SK-N-SH treated with all-trans-retinoic acid at 6 μM for 48 hours (cell line): ENCODE results near the gene REP15.
"Not testable (repeated sequence)": the region's sequence is repeated elsewhere in the genome, so short reads cannot be mapped to it uniquely, and the experiment has no call there.

ENCODE experiments used
- ATAC-seq: fragments of 200-7000 bp; cut with Tn5 transposase; 3 replicates; pipeline ENCODE4 v1.9.1; 2020; ENCODE audit warnings: mild to moderate bottlenecking, moderate library complexity
- ARNTL ChIP-seq: fragments of 450-650 bp; formaldehyde crosslinking; IDR thresholded peaks from 2 replicates; pipeline ENCODE4 v1.5.0; 2020; ENCODE audit warnings: low read depth, mild to moderate bottlenecking, moderate library complexity, borderline replicate concordance
- BACH2 ChIP-seq: fragments of 250-450 bp; sonication (Bioruptor Pico); IDR thresholded peaks from 2 replicates; pipeline ENCODE4 v1.9.0; 2021; ENCODE audit warnings: mild to moderate bottlenecking, borderline replicate concordance
- CREB5 ChIP-seq: fragments of 250-450 bp; sonication (Bioruptor Pico); IDR thresholded peaks from 2 replicates; pipeline ENCODE4 v1.5.1; 2020; ENCODE audit warnings: low read depth, mild to moderate bottlenecking, moderate library complexity
- CSDC2 ChIP-seq: fragments of 250-450 bp; sonication (Bioruptor Pico); IDR thresholded peaks from 2 replicates; pipeline ENCODE4 v1.5.0; 2020; ENCODE audit warnings: mild to moderate bottlenecking, moderate library complexity
- ESRRG ChIP-seq: fragments of 250-450 bp; sonication (Bioruptor Pico); IDR thresholded peaks from 2 replicates; pipeline ENCODE4 v1.6.1; 2021; ENCODE audit warnings: mild to moderate bottlenecking
- GLIS3 ChIP-seq: fragments of 250-450 bp; sonication (Bioruptor Pico); IDR thresholded peaks from 2 replicates; pipeline ENCODE4 v1.5.0; 2020; ENCODE audit warnings: mild to moderate bottlenecking, moderate library complexity
- ISL1 ChIP-seq: fragments of 250-450 bp; sonication (Bioruptor Pico); IDR thresholded peaks from 2 replicates; pipeline ENCODE4 v2.1.2; 2022; ENCODE audit warnings: mild to moderate bottlenecking, moderate library complexity
- OSR1 ChIP-seq: fragments of 250-450 bp; sonication (Bioruptor Pico); IDR thresholded peaks from 2 replicates; pipeline ENCODE4 v1.8.0; 2022; ENCODE audit warnings: moderate library complexity, mild to moderate bottlenecking, inconsistent platforms
- PPARA ChIP-seq: fragments of 250-450 bp; sonication (Bioruptor Pico); IDR thresholded peaks from 2 replicates; pipeline ENCODE4 v1.5.0; 2020; ENCODE audit warnings: mild to moderate bottlenecking, borderline replicate concordance
- RARB ChIP-seq: fragments of 250-450 bp; sonication (Bioruptor Pico); IDR thresholded peaks from 2 replicates; pipeline ENCODE4 v1.8.0; 2021; ENCODE audit warnings: mild to moderate bottlenecking, moderate library complexity
- SNAI2 ChIP-seq: fragments of 250-450 bp; sonication (Bioruptor Pico); IDR thresholded peaks from 2 replicates; pipeline ENCODE4 v1.5.0; 2020; ENCODE audit warnings: mild to moderate bottlenecking, moderate library complexity
- TCF4 ChIP-seq: fragments of 250-450 bp; sonication (Bioruptor Pico); IDR thresholded peaks from 2 replicates; pipeline ENCODE4 v1.8.0; 2021; ENCODE audit warnings: mild to moderate bottlenecking, moderate library complexity, borderline replicate concordance
- TOX ChIP-seq: fragments of 250-450 bp; sonication (Bioruptor Pico); IDR thresholded peaks from 2 replicates; pipeline ENCODE4 v1.8.0; 2021; ENCODE audit warnings: mild to moderate bottlenecking, moderate library complexity, borderline replicate concordance
- ZC3H10 ChIP-seq: fragments of 250-450 bp; sonication (Bioruptor Pico); IDR thresholded peaks from 2 replicates; pipeline ENCODE4 v1.5.1; 2021; ENCODE audit warnings: mild to moderate bottlenecking, moderate library complexity
- ZFP3 ChIP-seq: fragments of 250-450 bp; sonication (Bioruptor Pico); IDR thresholded peaks from 2 replicates; pipeline ENCODE4 v1.5.0; 2020; ENCODE audit warnings: mild to moderate bottlenecking, moderate library complexity
- ZFP30 ChIP-seq: fragments of 450-650 bp; formaldehyde crosslinking; IDR thresholded peaks from 2 replicates; pipeline ENCODE4 v1.5.0; 2022; ENCODE audit warnings: mild to moderate bottlenecking, moderate library complexity
- ZNF565 ChIP-seq: fragments of 450-650 bp; formaldehyde crosslinking; conservative IDR thresholded peaks from 2 replicates; pipeline ENCODE4 v1.5.0; 2020; ENCODE audit warnings: low read depth, mild to moderate bottlenecking, moderate library complexity
- ZNF70 ChIP-seq: fragments of 450-650 bp; formaldehyde crosslinking; IDR thresholded peaks from 2 replicates; pipeline ENCODE4 v1.5.0; 2020; ENCODE audit warnings: mild to moderate bottlenecking, moderate library complexity
- ZNF8 ChIP-seq: fragments of 450-650 bp; formaldehyde crosslinking; IDR thresholded peaks from 2 replicates; pipeline ENCODE4 v1.5.0; 2020; ENCODE audit warnings: mild to moderate bottlenecking, moderate library complexity
- TF ChIP-seq, protein P1 (sequence below): fragments of 250-450 bp; sonication (Bioruptor Pico); IDR thresholded peaks from 2 replicates; pipeline ENCODE4 v1.8.0; 2021; ENCODE audit warnings: low read depth, mild to moderate bottlenecking, moderate library complexity, borderline replicate concordance
- TF ChIP-seq, protein P2 (sequence below): fragments of 250-450 bp; sonication (Bioruptor Pico); IDR thresholded peaks from 2 replicates; pipeline ENCODE4 v1.8.0; 2020; ENCODE audit warnings: mild to moderate bottlenecking, moderate library complexity, borderline replicate concordance
- TF ChIP-seq, protein P3 (sequence below): fragments of 250-450 bp; sonication (Bioruptor Pico); IDR thresholded peaks from 2 replicates; pipeline ENCODE4 v1.5.1; 2021; ENCODE audit warnings: mild to moderate bottlenecking, moderate library complexity

The REP15 gene

GRCh38 chr12:27733052-27733656 is 36.9 kb downstream of the REP15 start (continued):
- TF ChIP-seq CSDC2: no peak

GRCh38 chr12:27733791-27734190 is 37.5 kb downstream of the REP15 start:
- no peak for ATAC-seq

GRCh38 chr12:27734321-27734720 is 38.1 kb downstream of the REP15 start:
- ATAC-seq: not testable (repeated sequence)

More at GRCh38 chr12:27733791-27734190, 37.5 kb downstream of the REP15 start:
- TF ChIP-seq, protein P1, sequence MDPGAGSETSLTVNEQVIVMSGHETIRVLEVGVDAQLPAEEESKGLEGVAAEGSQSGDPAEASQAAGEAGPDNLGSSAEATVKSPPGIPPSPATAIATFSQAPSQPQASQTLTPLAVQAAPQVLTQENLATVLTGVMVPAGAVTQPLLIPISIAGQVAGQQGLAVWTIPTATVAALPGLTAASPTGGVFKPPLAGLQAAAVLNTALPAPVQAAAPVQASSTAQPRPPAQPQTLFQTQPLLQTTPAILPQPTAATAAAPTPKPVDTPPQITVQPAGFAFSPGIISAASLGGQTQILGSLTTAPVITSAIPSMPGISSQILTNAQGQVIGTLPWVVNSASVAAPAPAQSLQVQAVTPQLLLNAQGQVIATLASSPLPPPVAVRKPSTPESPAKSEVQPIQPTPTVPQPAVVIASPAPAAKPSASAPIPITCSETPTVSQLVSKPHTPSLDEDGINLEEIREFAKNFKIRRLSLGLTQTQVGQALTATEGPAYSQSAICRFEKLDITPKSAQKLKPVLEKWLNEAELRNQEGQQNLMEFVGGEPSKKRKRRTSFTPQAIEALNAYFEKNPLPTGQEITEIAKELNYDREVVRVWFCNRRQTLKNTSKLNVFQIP (CRISPR knock-in tag): no peak
- TF ChIP-seq ISL1 (CRISPR knock-in tag) (no peak), ZFP3 (CRISPR knock-in tag) (no peak), ZNF8 (CRISPR knock-in tag) (no peak), CSDC2 (no peak), ZC3H10 (no peak), CREB5 (CRISPR knock-in tag) (no peak), ARNTL (CRISPR knock-in tag) (no peak), TCF4 (CRISPR knock-in tag) (no peak), TOX (CRISPR knock-in tag) (no peak), GLIS3 (CRISPR knock-in tag) (no peak), ESRRG (no peak), BACH2 (CRISPR knock-in tag) (no peak), ZNF565 (no peak)
- TF ChIP-seq, protein P2, sequence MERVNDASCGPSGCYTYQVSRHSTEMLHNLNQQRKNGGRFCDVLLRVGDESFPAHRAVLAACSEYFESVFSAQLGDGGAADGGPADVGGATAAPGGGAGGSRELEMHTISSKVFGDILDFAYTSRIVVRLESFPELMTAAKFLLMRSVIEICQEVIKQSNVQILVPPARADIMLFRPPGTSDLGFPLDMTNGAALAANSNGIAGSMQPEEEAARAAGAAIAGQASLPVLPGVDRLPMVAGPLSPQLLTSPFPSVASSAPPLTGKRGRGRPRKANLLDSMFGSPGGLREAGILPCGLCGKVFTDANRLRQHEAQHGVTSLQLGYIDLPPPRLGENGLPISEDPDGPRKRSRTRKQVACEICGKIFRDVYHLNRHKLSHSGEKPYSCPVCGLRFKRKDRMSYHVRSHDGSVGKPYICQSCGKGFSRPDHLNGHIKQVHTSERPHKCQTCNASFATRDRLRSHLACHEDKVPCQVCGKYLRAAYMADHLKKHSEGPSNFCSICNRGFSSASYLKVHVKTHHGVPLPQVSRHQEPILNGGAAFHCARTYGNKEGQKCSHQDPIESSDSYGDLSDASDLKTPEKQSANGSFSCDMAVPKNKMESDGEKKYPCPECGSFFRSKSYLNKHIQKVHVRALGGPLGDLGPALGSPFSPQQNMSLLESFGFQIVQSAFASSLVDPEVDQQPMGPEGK: no peak
- TF ChIP-seq, protein P3, sequence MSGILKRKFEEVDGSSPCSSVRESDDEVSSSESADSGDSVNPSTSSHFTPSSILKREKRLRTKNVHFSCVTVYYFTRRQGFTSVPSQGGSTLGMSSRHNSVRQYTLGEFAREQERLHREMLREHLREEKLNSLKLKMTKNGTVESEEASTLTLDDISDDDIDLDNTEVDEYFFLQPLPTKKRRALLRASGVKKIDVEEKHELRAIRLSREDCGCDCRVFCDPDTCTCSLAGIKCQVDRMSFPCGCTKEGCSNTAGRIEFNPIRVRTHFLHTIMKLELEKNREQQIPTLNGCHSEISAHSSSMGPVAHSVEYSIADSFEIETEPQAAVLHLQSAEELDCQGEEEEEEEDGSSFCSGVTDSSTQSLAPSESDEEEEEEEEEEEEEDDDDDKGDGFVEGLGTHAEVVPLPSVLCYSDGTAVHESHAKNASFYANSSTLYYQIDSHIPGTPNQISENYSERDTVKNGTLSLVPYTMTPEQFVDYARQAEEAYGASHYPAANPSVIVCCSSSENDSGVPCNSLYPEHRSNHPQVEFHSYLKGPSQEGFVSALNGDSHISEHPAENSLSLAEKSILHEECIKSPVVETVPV (CRISPR knock-in tag): no peak

- no peak for ATAC-seq
- TF ChIP-seq ESRRG (no peak), ZFP30 (no peak), ZNF8 (CRISPR knock-in tag) (no peak), PPARA (CRISPR knock-in tag) (no peak), ARNTL (CRISPR knock-in tag) (no peak), SNAI2 (CRISPR knock-in tag) (no peak), TOX (CRISPR knock-in tag) (no peak), ZC3H10 (no peak), TCF4 (CRISPR knock-in tag) (no peak), RARB (CRISPR knock-in tag) (no peak), OSR1 (CRISPR knock-in tag) (no peak), ZNF70 (no peak), CREB5 (CRISPR knock-in tag) (no peak)
- TF ChIP-seq, protein P2: no peak
- TF ChIP-seq, protein P3 (CRISPR knock-in tag): no peak
These were observed 47.4 kb downstream of the REP15 start for GRCh38 chr12:27743601-27744000.
